Parathyroid adenoma (tissue), 2 donors: ENCODE results near the gene RAN.

Source experiments
- H2AFZ ChIP-seq: fragments of 300-600 bp; sonication (generic); one replicate; pipeline ENCODE4 v1.7.0; 2017; ENCODE audit warnings: antibody characterized with exemption, mild to moderate bottlenecking
- H3K27ac ChIP-seq: fragments of 300-600 bp; sonication (generic); one replicate; pipeline ENCODE4 v1.7.0; 2017
- H3K27me3 ChIP-seq: fragments of 300-600 bp; sonication (generic); one replicate; pipeline ENCODE4 v1.7.0; 2017; ENCODE audit warnings: low read length; ENCODE audit not compliant: control insufficient read depth, insufficient read depth
- H3K36me3 ChIP-seq: fragments of 300-600 bp; sonication (generic); one replicate; pipeline ENCODE4 v1.7.0; 2017; ENCODE audit warnings: low read length; ENCODE audit not compliant: control insufficient read depth, insufficient read depth
- H3K4me1 ChIP-seq: fragments of 300-600 bp; sonication (generic); one replicate; pipeline ENCODE4 v1.7.0; 2017; ENCODE audit warnings: control low read depth
- H3K4me2 ChIP-seq: fragments of 300-600 bp; sonication (generic); one replicate; pipeline ENCODE4 v1.7.0; 2017; ENCODE audit warnings: low read length
- H3K4me3 ChIP-seq: fragments of 300-600 bp; sonication (generic); one replicate; pipeline ENCODE4 v1.7.0; 2017; ENCODE audit warnings: low read depth, low read length
- H3K79me2 ChIP-seq: fragments of 300-600 bp; sonication (generic); one replicate; pipeline ENCODE4 v1.7.0; 2017; ENCODE audit warnings: control low read depth
- H3K9ac ChIP-seq: fragments of 300-600 bp; sonication (generic); one replicate; pipeline ENCODE4 v1.7.0; 2017; ENCODE audit warnings: mild to moderate bottlenecking
- H3K9me3 ChIP-seq: fragments of 300-600 bp; sonication (generic); one replicate; pipeline ENCODE4 v1.7.0; 2017; ENCODE audit warnings: low read length; ENCODE audit not compliant: control insufficient read depth
- CTCF ChIP-seq: fragments of 300-600 bp; sonication (generic); IDR thresholded peaks from one replicate; pipeline ENCODE4 v1.7.0; 2017; ENCODE audit warnings: antibody characterized with exemption, mild to moderate bottlenecking
- donor health status: primary hyperparathyroidism.

The RAN gene

GRCh38 chr12:130916241-130916911 is 44.5 kb downstream of the RAN start:
- Histone ChIP-seq H3K9me3 (no peaks in the 10 kb centered on the region), H3K79me2 (no peaks in the 10 kb centered on the region), H3K36me3 (no peaks in the 10 kb centered on the region), H3K4me1 (no peaks in the 10 kb centered on the region), H3K4me2 (no peak overlapping the region), H2AFZ (no peak overlapping the region), H3K27ac (no peak overlapping the region), H3K27me3 (peaks cover 4% of the 10 kb centered on the region), H3K9ac (no peak overlapping the region), H3K4me3 (no peak overlapping the region)
- TF ChIP-seq CTCF = peak; percentile 43

GRCh38 chr12:130917607-130918006 is 45.7 kb downstream of the RAN start:
- no peaks in the 10 kb centered on the region for H3K9me3 ChIP-seq
- H3K9ac ChIP-seq = no peak overlapping the region
- no peak overlapping the region for H2AFZ ChIP-seq
- no peaks in the 10 kb centered on the region for H3K36me3 ChIP-seq
- H3K4me1 ChIP-seq = no peaks in the 10 kb centered on the region
- peaks cover 4% of the 10 kb centered on the region for H3K27me3 ChIP-seq
- H3K79me2 ChIP-seq = no peaks in the 10 kb centered on the region
- H3K4me3 ChIP-seq = no peak overlapping the region
- H3K27ac ChIP-seq = no peak overlapping the region
- TF ChIP-seq CTCF = no peak
- no peak overlapping the region for H3K4me2 ChIP-seq

- Histone ChIP-seq H3K36me3 (no peaks in the 10 kb centered on the region), H3K79me2 (no peaks in the 10 kb centered on the region), H3K4me3 (no peak overlapping the region), H3K9ac (no peak overlapping the region), H3K4me1 (no peaks in the 10 kb centered on the region), H3K27ac (no peak overlapping the region), H3K4me2 (no peak overlapping the region), H3K27me3 (peaks cover 4% of the 10 kb centered on the region), H3K9me3 (no peaks in the 10 kb centered on the region), H2AFZ (no peak overlapping the region)
- no peak for TF ChIP-seq CTCF
Measured at GRCh38 chr12:130919086-130919485, 47.2 kb downstream of the RAN start.

GRCh38 chr12:130920119-130920703 is 48.3 kb downstream of the RAN start:
- Histone ChIP-seq H3K79me2 (no peaks in the 10 kb centered on the region), H3K4me1 (no peaks in the 10 kb centered on the region), H2AFZ (no peak overlapping the region), H3K4me3 (no peak overlapping the region), H3K9ac (no peak overlapping the region), H3K9me3 (no peaks in the 10 kb centered on the region), H3K36me3 (no peaks in the 10 kb centered on the region), H3K27me3 (peaks cover 4% of the 10 kb centered on the region), H3K4me2 (no peak overlapping the region), H3K27ac (no peak overlapping the region)
- no peak for TF ChIP-seq CTCF
